CD4-positive, alpha-beta T cell (primary cell): ENCODE measurements around the gene CNTN4. TPM values are rescaled to one million over a fixed set of nuclear protein-coding genes. Genes with fewer than 3 reads are reported as not detected.

Source experiments
- ATAC-seq: fragments of 200-7000 bp; cut with Tn5 transposase; one replicate; pipeline ENCODE4 v1.10.0; 2022; ENCODE audit warnings: mild to moderate bottlenecking; ENCODE audit not compliant: poor library complexity
- CTCF ChIA-PET: fragments of 350-600 bp; sonication (Branson Sonifier 250); formaldehyde crosslinking; loops from one replicate; lab custom pipeline; 2021; ENCODE audit warnings: antibody characterized with exemption, inconsistent platforms; lab: Charles Lee
- POLR2A ChIA-PET: fragments of 350-600 bp; sonication (Branson Sonifier 250); formaldehyde crosslinking; loops from one replicate; lab custom pipeline; 2021; ENCODE audit warnings: antibody characterized with exemption, inconsistent platforms; lab: Charles Lee
- DNase-seq, 14 experiments: peaks; one replicate each; pipeline ENCODE4 v3.0.0-alpha.2; 2013 to 2020; ENCODE audit warnings: mixed read lengths in 2 of 14
- H3K27ac ChIP-seq, 2 donors: one replicate each; pipeline versions ENCODE4 v1.5.1 to v1.7.0; 2013; ENCODE audit warnings: low read length in 2 of 2, low read depth in 1 of 2, mild to moderate bottlenecking in 1 of 2
- H3K27me3 ChIP-seq, 2 experiments: 1 replicate in 1 of 2; 2 replicates in 1 of 2; pipeline versions ENCODE4 v1.6.1 to v1.7.0; 2013; ENCODE audit warnings: low read length in 2 of 2, control low read depth in 1 of 2, mild to moderate bottlenecking in 1 of 2, moderate library complexity in 1 of 2; ENCODE audit not compliant: insufficient read depth in 2 of 2, control insufficient read depth in 1 of 2
- H3K36me3 ChIP-seq: one replicate; pipeline ENCODE4 v1.6.1; 2013; ENCODE audit warnings: low read length, control low read depth; ENCODE audit not compliant: insufficient read depth
- H3K4me1 ChIP-seq: one replicate; pipeline ENCODE4 v1.6.1; 2013; ENCODE audit warnings: low read length, control low read depth; ENCODE audit not compliant: insufficient read depth
- H3K4me3 ChIP-seq: one replicate; pipeline ENCODE4 v1.5.1; 2013; ENCODE audit warnings: mild to moderate bottlenecking, low read length, moderate library complexity
- H3K9me3 ChIP-seq, 2 experiments: 1 replicate in 1 of 2; 2 replicates in 1 of 2; pipeline versions ENCODE4 v1.6.1 to v1.7.0; 2013; ENCODE audit warnings: low read length in 2 of 2, mild to moderate bottlenecking in 2 of 2, control low read depth in 1 of 2, moderate library complexity in 1 of 2; ENCODE audit not compliant: control insufficient read depth in 1 of 2, insufficient read depth in 1 of 2
- H3K27ac Mint-ChIP-seq: one replicate; pipeline ENCODE4 v1.8.0; 2020; ENCODE audit warnings: mixed read lengths
- H3K27me3 Mint-ChIP-seq: one replicate; pipeline ENCODE4 v1.8.0; 2021; ENCODE audit warnings: mixed read lengths
- H3K36me3 Mint-ChIP-seq: one replicate; pipeline ENCODE4 v1.8.0; 2021; ENCODE audit warnings: low read depth, mixed read lengths
- H3K4me1 Mint-ChIP-seq: one replicate; pipeline ENCODE4 v1.8.0; 2021; ENCODE audit warnings: low read depth, mixed read lengths
- H3K4me3 Mint-ChIP-seq: one replicate; pipeline ENCODE4 v1.8.0; 2020; ENCODE audit warnings: mild to moderate bottlenecking, mixed read lengths
- H3K9me3 Mint-ChIP-seq: one replicate; pipeline ENCODE4 v1.8.0; 2020; ENCODE audit warnings: mixed read lengths
- intact Hi-C, 2 experiments: fragments of 100-400 bp; cut with DNase I in 1 of 2; cut with micrococcal nuclease in 1 of 2; formaldehyde crosslinking; loops; one replicate each; pipeline versions ENCODE4 v1.15.1 to v1.9.0; 2023 to 2025; cut with DNase I, micrococcal nuclease
- total RNA-seq, 174 experiments: library from RNA in 2 of 174; stranded (reverse) in 2 of 174; gene quantifications; one replicate each; pipeline ENCODE4 v1.2.3 and lab custom pipeline; 2021 to 2026
- TF ChIP-seq, protein P1 (sequence below): fragments of 200-600 bp; IDR thresholded peaks from one replicate; pipeline ENCODE4 v1.8.0; 2022; ENCODE audit warnings: antibody characterized with exemption, mild to moderate bottlenecking

Gene CNTN4
- total RNA-seq, 2 experiments from 2014 or later = not detected

DNA sequence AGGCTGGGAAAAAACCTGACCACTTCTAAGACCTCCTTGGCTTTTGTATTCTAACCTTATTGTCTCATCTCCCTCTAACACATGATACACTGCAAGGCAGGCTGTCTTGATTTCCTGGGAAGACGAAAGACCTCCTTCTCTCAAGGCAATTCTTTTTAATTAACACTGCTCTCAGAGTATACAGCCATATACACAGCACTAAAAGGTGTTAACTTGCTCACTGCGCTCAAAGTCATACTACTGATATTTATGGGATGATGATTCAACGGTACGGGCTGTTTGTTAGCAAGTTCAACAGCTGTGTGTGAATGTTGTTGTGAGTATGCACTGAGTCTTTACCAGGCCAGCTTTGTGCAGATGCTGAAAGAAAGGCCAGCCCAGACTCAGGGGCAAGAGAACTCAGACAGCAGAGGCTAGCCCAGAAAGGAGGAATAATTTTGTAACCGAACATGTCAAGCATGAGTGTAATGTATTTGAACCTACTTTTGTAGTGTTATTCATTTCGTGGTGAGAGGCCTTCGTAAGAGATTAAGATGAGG is 781.6 kb downstream of the CNTN4 start:
- Histone ChIP-seq H3K27ac (no peak overlapping the region), H3K4me1 (no peaks in the 10 kb centered on the region), H3K4me3 (no peak overlapping the region), H3K27me3 (no peaks in the 10 kb centered on the region), H3K9me3 (no peaks in the 10 kb centered on the region), H3K36me3 (no peaks in the 10 kb centered on the region)
- no peak for DNase-seq
- no peak overlapping the region for H3K4me3 Mint-ChIP-seq
- H3K9me3 Mint-ChIP-seq = no peaks in the 10 kb centered on the region
- no peaks in the 10 kb centered on the region for H3K4me1 Mint-ChIP-seq
- ATAC-seq = no peak
- intact Hi-C loops = no loop called here
- TF ChIP-seq, protein P1, sequence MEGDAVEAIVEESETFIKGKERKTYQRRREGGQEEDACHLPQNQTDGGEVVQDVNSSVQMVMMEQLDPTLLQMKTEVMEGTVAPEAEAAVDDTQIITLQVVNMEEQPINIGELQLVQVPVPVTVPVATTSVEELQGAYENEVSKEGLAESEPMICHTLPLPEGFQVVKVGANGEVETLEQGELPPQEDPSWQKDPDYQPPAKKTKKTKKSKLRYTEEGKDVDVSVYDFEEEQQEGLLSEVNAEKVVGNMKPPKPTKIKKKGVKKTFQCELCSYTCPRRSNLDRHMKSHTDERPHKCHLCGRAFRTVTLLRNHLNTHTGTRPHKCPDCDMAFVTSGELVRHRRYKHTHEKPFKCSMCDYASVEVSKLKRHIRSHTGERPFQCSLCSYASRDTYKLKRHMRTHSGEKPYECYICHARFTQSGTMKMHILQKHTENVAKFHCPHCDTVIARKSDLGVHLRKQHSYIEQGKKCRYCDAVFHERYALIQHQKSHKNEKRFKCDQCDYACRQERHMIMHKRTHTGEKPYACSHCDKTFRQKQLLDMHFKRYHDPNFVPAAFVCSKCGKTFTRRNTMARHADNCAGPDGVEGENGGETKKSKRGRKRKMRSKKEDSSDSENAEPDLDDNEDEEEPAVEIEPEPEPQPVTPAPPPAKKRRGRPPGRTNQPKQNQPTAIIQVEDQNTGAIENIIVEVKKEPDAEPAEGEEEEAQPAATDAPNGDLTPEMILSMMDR = no peak
- no peaks in the 10 kb centered on the region for H3K27me3 Mint-ChIP-seq
- POLR2A ChIA-PET = no interaction called here
- H3K36me3 Mint-ChIP-seq = no peaks in the 10 kb centered on the region
- no peak overlapping the region for H3K27ac Mint-ChIP-seq
- CTCF ChIA-PET = no interaction called here

DNA sequence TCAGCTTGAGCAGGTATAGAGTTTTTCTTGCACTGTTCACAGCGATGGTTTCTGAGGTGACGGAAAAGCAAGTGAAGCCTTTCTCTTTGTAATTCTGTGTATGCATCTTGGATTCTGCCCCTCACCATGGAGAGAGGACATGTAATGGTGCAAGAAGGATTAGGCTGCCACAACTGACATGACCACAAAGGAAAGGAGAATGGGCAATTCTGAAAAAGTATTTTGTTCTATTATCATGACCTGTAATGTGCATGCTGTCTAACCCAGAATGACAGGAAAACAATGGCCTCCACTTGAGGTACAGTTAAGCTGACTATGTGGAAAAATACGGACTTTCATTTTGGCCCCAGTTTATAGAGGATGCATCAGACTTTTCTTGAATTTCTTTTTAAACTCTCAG is 784.6 kb downstream of the CNTN4 start:
- no peaks in the 10 kb centered on the region for H3K27me3 ChIP-seq
- no peaks in the 10 kb centered on the region for H3K9me3 ChIP-seq
- no peak for ATAC-seq
- TF ChIP-seq, protein P1 = no peak
- ChIA-PET CTCF (no interaction called here), POLR2A (no interaction called here)
- H3K4me1 ChIP-seq = no peaks in the 10 kb centered on the region
- H3K36me3 ChIP-seq = no peaks in the 10 kb centered on the region
- H3K4me3 ChIP-seq = no peak overlapping the region
- no peak overlapping the region for H3K4me3 Mint-ChIP-seq
- H3K9me3 Mint-ChIP-seq = no peaks in the 10 kb centered on the region
- peaks cover 10% of the 10 kb centered on the region for H3K27me3 Mint-ChIP-seq
- no peaks in the 10 kb centered on the region for H3K36me3 Mint-ChIP-seq
- H3K27ac ChIP-seq = no peak overlapping the region
- intact Hi-C loops = no loop called here
- H3K27ac Mint-ChIP-seq = no peak overlapping the region
- H3K4me1 Mint-ChIP-seq = no peaks in the 10 kb centered on the region
- no peak for DNase-seq

DNA sequence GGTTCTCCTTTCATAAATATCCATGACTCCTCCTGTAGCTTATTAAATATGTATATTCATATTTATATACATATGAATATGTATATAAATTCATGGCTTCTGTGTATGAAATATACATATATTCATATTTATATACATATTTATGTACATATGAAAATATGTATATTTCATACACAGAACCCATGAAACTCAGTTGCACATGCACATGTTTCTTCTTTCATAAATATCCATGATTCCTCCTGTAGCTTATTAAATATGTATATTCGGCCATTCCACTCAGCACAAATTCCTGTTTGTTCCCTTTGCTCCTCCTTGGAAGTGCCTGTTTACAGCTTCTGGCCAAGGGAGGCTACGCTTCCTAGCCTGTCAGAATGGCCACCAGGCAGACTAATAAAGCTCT is 789.9 kb downstream of the CNTN4 start:
- no peaks in the 10 kb centered on the region for H3K9me3 ChIP-seq
- H3K27ac ChIP-seq = no peak overlapping the region
- intact Hi-C loops = no loop called here
- TF ChIP-seq, protein P1 = no peak
- no peak overlapping the region for H3K4me3 ChIP-seq
- Mint-ChIP-seq H3K4me1 (no peaks in the 10 kb centered on the region), H3K4me3 (no peak overlapping the region), H3K27ac (no peak overlapping the region), H3K9me3 (no peaks in the 10 kb centered on the region), H3K36me3 (no peaks in the 10 kb centered on the region), H3K27me3 (peaks cover 17% of the 10 kb centered on the region)
- ATAC-seq (no peak), DNase-seq (no peak)
- no peaks in the 10 kb centered on the region for H3K27me3 ChIP-seq
- POLR2A ChIA-PET = no interaction called here
- no peaks in the 10 kb centered on the region for H3K4me1 ChIP-seq
- CTCF ChIA-PET = no interaction called here
- H3K36me3 ChIP-seq = no peaks in the 10 kb centered on the region
